ENCODE results near the gene SIRPD.
"Not testable (repeated sequence)": the region's sequence is repeated elsewhere in the genome, so short reads cannot be mapped to it uniquely, and the experiment has no call there.

- not testable (repeated sequence) for TF ChIP-seq CTCF (conservative IDR thresholded peaks at IDR 0.05; ENCODE audit: low read length); EZH2phosphoT487 (IDR thresholded peaks at IDR 0.05; ENCODE audit: borderline replicate concordance)
Measured at GRCh38 chr20:1576003-1576402, 18.5 kb upstream of the SIRPD start.

All from Loucy (cell line).